Activated T-helper 1 cell treated with anti-CD3 and anti-CD28 coated beads, Interleukin-12 subunit alpha, Interleukin-12 subunit beta, Interleukin-2, Interleukin-4 antibody, amounts not matched to agents 30 ng/mL and 10 ng/mL and 1 ng/mL, durations not matched to agents 14 hours and 24 hours and 36 hours (primary cell): Measurements from ENCODE around the gene DOK5. TPM values are rescaled to one million over a fixed set of nuclear protein-coding genes. Genes with fewer than 3 reads are reported as not detected.

Experiments
- DNase-seq: peaks from one replicate; pipeline ENCODE4 v3.0.0; 2021; ENCODE audit warnings: low spot score
- H3K27ac Mint-ChIP-seq: one replicate; pipeline ENCODE4 v1.8.0; 2021; ENCODE audit warnings: mild to moderate bottlenecking, mixed read lengths
- H3K27me3 Mint-ChIP-seq: one replicate; pipeline ENCODE4 v1.8.0; 2022; ENCODE audit warnings: mild to moderate bottlenecking, moderate library complexity, mixed read lengths; ENCODE audit not compliant: insufficient read depth
- H3K36me3 Mint-ChIP-seq: one replicate; pipeline ENCODE4 v1.8.0; 2021; ENCODE audit warnings: low read depth, mixed read lengths
- H3K4me1 Mint-ChIP-seq: one replicate; pipeline ENCODE4 v1.8.0; 2021; ENCODE audit warnings: low read depth, mixed read lengths
- H3K4me3 Mint-ChIP-seq: one replicate; pipeline ENCODE4 v1.8.0; 2021; ENCODE audit warnings: mild to moderate bottlenecking, moderate library complexity, mixed read lengths
- H3K9me3 Mint-ChIP-seq: one replicate; pipeline ENCODE4 v1.8.0; 2021; ENCODE audit warnings: mixed read lengths
- intact Hi-C: fragments of 100-400 bp; cut with micrococcal nuclease; formaldehyde crosslinking; loops from one replicate; pipeline ENCODE4 v1.15.1; 2024
- total RNA-seq: library from RNA; stranded (reverse); gene quantifications from 2 replicates; pipeline ENCODE4 v1.2.3, GENCODE V29; 2022

DOK5 gene
- total RNA-seq, 1 donor from 2014 or later: 25.2 TPM

GRCh38 chr20:54619682-54620081 lies 144.3 kb downstream of the DOK5 start:
- H3K27ac Mint-ChIP-seq: no peak overlapping the region
- no peaks in the 10 kb centered on the region for H3K9me3 Mint-ChIP-seq
- no peaks in the 10 kb centered on the region for H3K36me3 Mint-ChIP-seq
- intact Hi-C loops: no loop called here
- no peak overlapping the region for H3K4me3 Mint-ChIP-seq
- no peaks in the 10 kb centered on the region for H3K4me1 Mint-ChIP-seq
- no peaks in the 10 kb centered on the region for H3K27me3 Mint-ChIP-seq
- no peak for DNase-seq

GRCh38 chr20:54620611-54621010 lies 145.2 kb downstream of the DOK5 start:
- Mint-ChIP-seq H3K9me3 (no peaks in the 10 kb centered on the region), H3K4me3 (no peak overlapping the region), H3K27ac (no peak overlapping the region), H3K27me3 (no peaks in the 10 kb centered on the region), H3K36me3 (no peaks in the 10 kb centered on the region), H3K4me1 (no peaks in the 10 kb centered on the region)
- intact Hi-C loops: no loop called here
- no peak for DNase-seq

- intact Hi-C loops: no loop called here
- no peaks in the 10 kb centered on the region for H3K9me3 Mint-ChIP-seq
- H3K4me1 Mint-ChIP-seq: no peaks in the 10 kb centered on the region
- no peak for DNase-seq
- H3K27me3 Mint-ChIP-seq: no peaks in the 10 kb centered on the region
- no peak overlapping the region for H3K4me3 Mint-ChIP-seq
- no peaks in the 10 kb centered on the region for H3K36me3 Mint-ChIP-seq
- H3K27ac Mint-ChIP-seq: no peak overlapping the region
Observed at GRCh38 chr20:54622333-54623295, 147.2 kb downstream of the DOK5 start.

GRCh38 chr20:54623991-54624569 lies 148.7 kb downstream of the DOK5 start:
- intact Hi-C loops: no loop called here
- H3K36me3 Mint-ChIP-seq: no peaks in the 10 kb centered on the region
- no peaks in the 10 kb centered on the region for H3K4me1 Mint-ChIP-seq
- no peak overlapping the region for H3K4me3 Mint-ChIP-seq
- no peak overlapping the region for H3K27ac Mint-ChIP-seq
- no peaks in the 10 kb centered on the region for H3K27me3 Mint-ChIP-seq
- H3K9me3 Mint-ChIP-seq: no peaks in the 10 kb centered on the region
- no peak for DNase-seq

- no peak for DNase-seq
- H3K36me3 Mint-ChIP-seq: no peaks in the 10 kb centered on the region
- H3K4me3 Mint-ChIP-seq: no peak overlapping the region
- intact Hi-C loops: no loop called here
- H3K27me3 Mint-ChIP-seq: no peaks in the 10 kb centered on the region
- H3K4me1 Mint-ChIP-seq: no peaks in the 10 kb centered on the region
- no peak overlapping the region for H3K27ac Mint-ChIP-seq
- no peaks in the 10 kb centered on the region for H3K9me3 Mint-ChIP-seq
Observed at GRCh38 chr20:54624706-54625390, 149.5 kb downstream of the DOK5 start.

- H3K27me3 Mint-ChIP-seq: no peaks in the 10 kb centered on the region
- no peak overlapping the region for H3K27ac Mint-ChIP-seq
- DNase-seq: no peak
- H3K9me3 Mint-ChIP-seq: no peaks in the 10 kb centered on the region
- intact Hi-C loops: no loop called here
- no peaks in the 10 kb centered on the region for H3K4me1 Mint-ChIP-seq
- H3K36me3 Mint-ChIP-seq: no peaks in the 10 kb centered on the region
- H3K4me3 Mint-ChIP-seq: no peak overlapping the region
Observed at GRCh38 chr20:54625497-54625896, 150.1 kb downstream of the DOK5 start.

GRCh38 chr20:54626126-54626525 lies 150.7 kb downstream of the DOK5 start:
- H3K27me3 Mint-ChIP-seq: no peaks in the 10 kb centered on the region
- H3K27ac Mint-ChIP-seq: no peak overlapping the region
- no peaks in the 10 kb centered on the region for H3K9me3 Mint-ChIP-seq
- intact Hi-C loops: no loop called here
- H3K4me3 Mint-ChIP-seq: no peak overlapping the region
- no peaks in the 10 kb centered on the region for H3K4me1 Mint-ChIP-seq
- H3K36me3 Mint-ChIP-seq: no peaks in the 10 kb centered on the region
- DNase-seq: no peak

GRCh38 chr20:54629632-54630031 lies 154.2 kb downstream of the DOK5 start:
- intact Hi-C loops: no loop called here
- DNase-seq: no peak
- Mint-ChIP-seq H3K4me1 (no peaks in the 10 kb centered on the region), H3K9me3 (no peaks in the 10 kb centered on the region), H3K27ac (no peak overlapping the region), H3K4me3 (no peak overlapping the region), H3K27me3 (no peaks in the 10 kb centered on the region), H3K36me3 (no peaks in the 10 kb centered on the region)

GRCh38 chr20:54630582-54630981 lies 155.2 kb downstream of the DOK5 start:
- no peaks in the 10 kb centered on the region for H3K9me3 Mint-ChIP-seq
- H3K4me1 Mint-ChIP-seq: no peaks in the 10 kb centered on the region
- no peaks in the 10 kb centered on the region for H3K27me3 Mint-ChIP-seq
- no peak for DNase-seq
- H3K27ac Mint-ChIP-seq: no peak overlapping the region
- no peaks in the 10 kb centered on the region for H3K36me3 Mint-ChIP-seq
- H3K4me3 Mint-ChIP-seq: no peak overlapping the region
- intact Hi-C loops: no loop called here

- Mint-ChIP-seq H3K27me3 (no peaks in the 10 kb centered on the region), H3K36me3 (no peaks in the 10 kb centered on the region), H3K4me3 (no peak overlapping the region), H3K27ac (no peak overlapping the region), H3K9me3 (no peaks in the 10 kb centered on the region), H3K4me1 (no peaks in the 10 kb centered on the region)
- no peak for DNase-seq
- intact Hi-C loops: no loop called here
Observed at GRCh38 chr20:54631059-54631458, 155.7 kb downstream of the DOK5 start.

- Mint-ChIP-seq H3K27me3 (no peaks in the 10 kb centered on the region), H3K27ac (no peak overlapping the region), H3K36me3 (no peaks in the 10 kb centered on the region), H3K9me3 (no peaks in the 10 kb centered on the region), H3K4me3 (no peak overlapping the region), H3K4me1 (no peaks in the 10 kb centered on the region)
- intact Hi-C loops: no loop called here
- DNase-seq: no peak
Observed at GRCh38 chr20:54633374-54634355, 158.3 kb downstream of the DOK5 start.

GRCh38 chr20:54636575-54636974 lies 161.2 kb downstream of the DOK5 start:
- no peaks in the 10 kb centered on the region for H3K4me1 Mint-ChIP-seq
- DNase-seq: no peak
- H3K4me3 Mint-ChIP-seq: no peak overlapping the region
- H3K36me3 Mint-ChIP-seq: no peaks in the 10 kb centered on the region
- H3K27me3 Mint-ChIP-seq: no peaks in the 10 kb centered on the region
- no peaks in the 10 kb centered on the region for H3K9me3 Mint-ChIP-seq
- intact Hi-C loops: no loop called here
- no peak overlapping the region for H3K27ac Mint-ChIP-seq
